Measurements from ENCODE around the gene SATB2.

DNA sequence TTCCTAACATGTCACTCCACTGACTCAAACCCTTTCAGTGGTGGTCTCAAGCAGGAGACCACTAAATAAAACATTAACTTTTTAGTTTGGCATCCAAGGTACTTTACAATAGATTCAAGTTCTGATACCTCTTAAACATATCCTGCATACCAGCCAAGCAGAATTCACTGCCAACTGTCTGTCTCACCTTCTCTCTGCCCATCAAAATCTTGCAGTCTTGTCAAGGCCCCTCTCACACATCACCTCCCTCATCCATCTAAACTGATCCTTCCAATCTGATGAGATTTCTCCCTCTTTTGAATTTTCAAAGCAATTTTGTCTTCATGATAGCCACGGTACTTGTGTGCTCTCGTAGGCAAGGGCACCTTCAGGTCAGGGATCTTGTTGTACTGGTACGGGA is 43.7 kb downstream of the SATB2 start:
- TF ChIP-seq POLR2A (IDR thresholded peaks at IDR 0.05) = no peak
- TF ChIP-seq, protein P1, sequence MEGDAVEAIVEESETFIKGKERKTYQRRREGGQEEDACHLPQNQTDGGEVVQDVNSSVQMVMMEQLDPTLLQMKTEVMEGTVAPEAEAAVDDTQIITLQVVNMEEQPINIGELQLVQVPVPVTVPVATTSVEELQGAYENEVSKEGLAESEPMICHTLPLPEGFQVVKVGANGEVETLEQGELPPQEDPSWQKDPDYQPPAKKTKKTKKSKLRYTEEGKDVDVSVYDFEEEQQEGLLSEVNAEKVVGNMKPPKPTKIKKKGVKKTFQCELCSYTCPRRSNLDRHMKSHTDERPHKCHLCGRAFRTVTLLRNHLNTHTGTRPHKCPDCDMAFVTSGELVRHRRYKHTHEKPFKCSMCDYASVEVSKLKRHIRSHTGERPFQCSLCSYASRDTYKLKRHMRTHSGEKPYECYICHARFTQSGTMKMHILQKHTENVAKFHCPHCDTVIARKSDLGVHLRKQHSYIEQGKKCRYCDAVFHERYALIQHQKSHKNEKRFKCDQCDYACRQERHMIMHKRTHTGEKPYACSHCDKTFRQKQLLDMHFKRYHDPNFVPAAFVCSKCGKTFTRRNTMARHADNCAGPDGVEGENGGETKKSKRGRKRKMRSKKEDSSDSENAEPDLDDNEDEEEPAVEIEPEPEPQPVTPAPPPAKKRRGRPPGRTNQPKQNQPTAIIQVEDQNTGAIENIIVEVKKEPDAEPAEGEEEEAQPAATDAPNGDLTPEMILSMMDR (IDR thresholded peaks at IDR 0.05) = no peak

All from ovary (tissue), 3 donors.